ENCODE data around the gene CCDC112.

The CCDC112 gene

GRCh38 chr5:115246361-115246991, 50.0 kb downstream of the CCDC112 start:
- TF ChIP-seq CTCF (IDR thresholded peaks at IDR 0.05; ENCODE audit: insufficient read depth, low read depth, low read length, missing control alignments) = peak; percentile 54
- no peak overlapping the region for H3K4me3 ChIP-seq (ENCODE audit: low read depth, low read length)
- peak; percentile 42 for DNase-seq (ENCODE audit: low read depth)

- TF ChIP-seq CTCF (IDR thresholded peaks at IDR 0.05; ENCODE audit: insufficient read depth, low read depth, low read length, missing control alignments) = no peak
- H3K4me3 ChIP-seq (ENCODE audit: low read depth, low read length) = no peak overlapping the region
- DNase-seq (ENCODE audit: low read depth) = peak; percentile 18
Measured at GRCh38 chr5:115243412-115243811, 53.0 kb downstream of the CCDC112 start.

- no peak overlapping the region for H3K4me3 ChIP-seq (ENCODE audit: low read depth, low read length)
- TF ChIP-seq CTCF (IDR thresholded peaks at IDR 0.05; ENCODE audit: insufficient read depth, low read depth, low read length, missing control alignments) = no peak
- no peak for DNase-seq (ENCODE audit: low read depth)
Measured at GRCh38 chr5:115241881-115242642, 54.4 kb downstream of the CCDC112 start.

- no peak for TF ChIP-seq CTCF (IDR thresholded peaks at IDR 0.05; ENCODE audit: insufficient read depth, low read depth, low read length, missing control alignments)
- no peak overlapping the region for H3K4me3 ChIP-seq (ENCODE audit: low read depth, low read length)
- DNase-seq (ENCODE audit: low read depth) = no peak
Measured at GRCh38 chr5:115237066-115237465, 59.4 kb downstream of the CCDC112 start.

GRCh38 chr5:115236599-115236998, 59.9 kb downstream of the CCDC112 start:
- DNase-seq (ENCODE audit: low read depth) = no peak
- TF ChIP-seq CTCF (IDR thresholded peaks at IDR 0.05; ENCODE audit: insufficient read depth, low read depth, low read length, missing control alignments) = no peak
- H3K4me3 ChIP-seq (ENCODE audit: low read depth, low read length) = no peak overlapping the region

- TF ChIP-seq CTCF (IDR thresholded peaks at IDR 0.05; ENCODE audit: insufficient read depth, low read depth, low read length, missing control alignments) = no peak
- H3K4me3 ChIP-seq (ENCODE audit: low read depth, low read length) = no peak overlapping the region
- DNase-seq (ENCODE audit: low read depth) = no peak
Measured at GRCh38 chr5:115231598-115231997, 64.9 kb downstream of the CCDC112 start.

All from GM12865 (cell line).